Peyer's patch (tissue), 4 donors: ENCODE measurements around the gene PLOD1. TPM values are rescaled to one million over a fixed set of nuclear protein-coding genes. Genes with fewer than 3 reads are reported as not detected.

ENCODE experiments used
- DNase-seq, 3 donors: peaks; one replicate each; pipeline ENCODE4 v3.0.0-alpha.2; 2017 to 2019
- H3K27ac ChIP-seq, 4 donors: fragments of 200-600 bp; sonication (generic); one replicate each; pipeline ENCODE4 v1.5.1; 2016 to 2019
- H3K27me3 ChIP-seq, 2 donors: fragments of 200-600 bp; sonication (generic); one replicate each; pipeline ENCODE4 v1.5.1; 2019
- H3K36me3 ChIP-seq, 3 donors: fragments of 200-600 bp; sonication (generic); one replicate each; pipeline ENCODE4 v1.5.1; 2016 to 2019
- H3K4me1 ChIP-seq, 4 donors: fragments of 200-600 bp; sonication (generic); one replicate each; pipeline ENCODE4 v1.5.1; 2016 to 2019
- H3K4me3 ChIP-seq, 4 donors: fragments of 200-600 bp; sonication (generic); 1 replicate in 3 of 4; 2 replicates in 1 of 4; pipeline ENCODE4 v1.5.1; 2016 to 2019; ENCODE audit warnings: mild to moderate bottlenecking in 1 of 4
- H3K9me3 ChIP-seq, 4 donors: fragments of 200-600 bp; sonication (generic); one replicate each; pipeline ENCODE4 v1.5.1; 2016 to 2019; ENCODE audit warnings: mild to moderate bottlenecking in 1 of 4
- POLR2A ChIP-seq, 2 donors: fragments of 450-650 bp; IDR thresholded peaks; one replicate each; pipeline ENCODE4 v1.5.1; 2017; ENCODE audit warnings: antibody characterized with exemption in 2 of 2, mild to moderate bottlenecking in 2 of 2, moderate library complexity in 2 of 2
- total RNA-seq, 4 donors: library from RNA; depleted of rRNA; stranded (reverse); fragments of >200 nt; gene quantifications; one replicate each; pipeline ENCODE4 v1.1.0, GENCODE V29; 2016
- TF ChIP-seq, protein P1 (sequence below), 6 experiments: fragments of 450-650 bp in 4 of 6; fragments of 200-600 bp in 2 of 6; sonication (generic) in 1 of 6; IDR thresholded peaks; one replicate each; pipeline ENCODE4 v1.5.1; 2017 to 2019; ENCODE audit warnings: antibody characterized with exemption in 6 of 6, mild to moderate bottlenecking in 3 of 6, moderate library complexity in 1 of 6

PLOD1 gene
- total RNA-seq, 4 donors from 2014 or later = 23.9 to 75.2 (median 47.0) TPM

DNA sequence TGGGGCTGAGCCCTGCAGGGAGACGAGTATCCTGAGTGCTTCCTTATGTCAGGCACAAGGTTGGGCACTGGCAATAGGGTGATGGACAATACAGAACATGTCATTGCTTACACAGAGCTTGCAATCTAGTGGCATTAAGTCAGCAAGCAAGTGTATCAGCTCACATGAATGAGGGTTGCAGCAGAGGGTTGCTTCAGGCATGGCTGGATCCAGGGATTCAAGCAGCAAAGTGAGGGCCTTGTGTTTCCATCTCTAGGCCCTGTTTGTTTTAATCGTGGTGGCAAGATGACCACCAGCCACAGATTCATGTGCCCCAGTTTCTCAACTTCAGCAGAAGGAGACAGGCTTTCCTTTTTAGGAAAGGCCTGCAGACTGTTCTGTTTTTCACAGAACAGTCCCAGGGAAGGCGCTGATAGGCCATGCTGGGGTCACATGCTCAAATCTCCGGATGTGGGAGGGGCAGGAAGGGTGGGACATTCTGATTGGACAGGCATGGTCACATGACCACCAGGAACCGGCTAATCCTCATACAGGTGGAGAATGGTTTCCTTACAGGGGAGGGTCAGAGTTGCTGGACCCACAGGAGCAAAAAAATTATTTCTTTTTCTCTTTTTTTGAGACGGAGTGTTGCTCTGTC is 14.4 kb downstream of the PLOD1 start:
- H3K36me3 ChIP-seq = peaks cover 0 to 45% (median 0%) of the 10 kb centered on the region in 3 donors

DNA sequence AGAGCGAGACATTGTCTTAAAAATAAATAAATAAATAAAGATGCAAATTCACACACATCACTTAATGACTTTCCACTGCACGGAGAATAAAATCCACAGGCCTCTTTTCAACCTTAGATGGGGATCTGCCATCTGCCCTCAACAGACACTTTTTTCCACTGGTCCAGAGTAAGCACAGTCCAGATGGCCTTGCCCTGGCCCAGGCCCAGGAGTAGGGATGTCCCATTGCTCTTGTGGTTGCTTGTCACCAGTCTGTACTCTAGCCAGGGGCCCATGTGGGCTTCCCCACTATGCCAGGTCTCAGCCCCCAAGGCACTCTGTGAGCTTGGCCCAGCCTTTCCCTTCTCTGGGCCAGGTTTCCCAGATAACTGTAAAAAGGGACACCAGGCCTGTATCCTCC is 17.4 kb downstream of the PLOD1 start:
- TF ChIP-seq, protein P1, sequence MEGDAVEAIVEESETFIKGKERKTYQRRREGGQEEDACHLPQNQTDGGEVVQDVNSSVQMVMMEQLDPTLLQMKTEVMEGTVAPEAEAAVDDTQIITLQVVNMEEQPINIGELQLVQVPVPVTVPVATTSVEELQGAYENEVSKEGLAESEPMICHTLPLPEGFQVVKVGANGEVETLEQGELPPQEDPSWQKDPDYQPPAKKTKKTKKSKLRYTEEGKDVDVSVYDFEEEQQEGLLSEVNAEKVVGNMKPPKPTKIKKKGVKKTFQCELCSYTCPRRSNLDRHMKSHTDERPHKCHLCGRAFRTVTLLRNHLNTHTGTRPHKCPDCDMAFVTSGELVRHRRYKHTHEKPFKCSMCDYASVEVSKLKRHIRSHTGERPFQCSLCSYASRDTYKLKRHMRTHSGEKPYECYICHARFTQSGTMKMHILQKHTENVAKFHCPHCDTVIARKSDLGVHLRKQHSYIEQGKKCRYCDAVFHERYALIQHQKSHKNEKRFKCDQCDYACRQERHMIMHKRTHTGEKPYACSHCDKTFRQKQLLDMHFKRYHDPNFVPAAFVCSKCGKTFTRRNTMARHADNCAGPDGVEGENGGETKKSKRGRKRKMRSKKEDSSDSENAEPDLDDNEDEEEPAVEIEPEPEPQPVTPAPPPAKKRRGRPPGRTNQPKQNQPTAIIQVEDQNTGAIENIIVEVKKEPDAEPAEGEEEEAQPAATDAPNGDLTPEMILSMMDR (IDR thresholded peaks at IDR 0.05) = no peak
- TF ChIP-seq POLR2A (IDR thresholded peaks at IDR 0.05) = no peak
- Histone ChIP-seq H3K4me1 (no peaks in the 10 kb centered on the region), H3K36me3 (peaks cover 0 to 65% (median 0%) of the 10 kb centered on the region in 3 donors), H3K27me3 (no peaks in the 10 kb centered on the region), H3K27ac (no peak overlapping the region), H3K4me3 (no peak overlapping the region), H3K9me3 (no peaks in the 10 kb centered on the region)
- no peak for DNase-seq

More for the DNA sequence above, 14.4 kb downstream of the PLOD1 start:
- H3K4me3 ChIP-seq = no peak overlapping the region
- no peaks in the 10 kb centered on the region for H3K9me3 ChIP-seq
- H3K4me1 ChIP-seq = no peaks in the 10 kb centered on the region
- TF ChIP-seq POLR2A (IDR thresholded peaks at IDR 0.05) = no peak
- TF ChIP-seq, protein P1 (IDR thresholded peaks at IDR 0.05) = no peak
- DNase-seq = no peak
- no peaks in the 10 kb centered on the region for H3K27me3 ChIP-seq
- no peak overlapping the region for H3K27ac ChIP-seq

DNA sequence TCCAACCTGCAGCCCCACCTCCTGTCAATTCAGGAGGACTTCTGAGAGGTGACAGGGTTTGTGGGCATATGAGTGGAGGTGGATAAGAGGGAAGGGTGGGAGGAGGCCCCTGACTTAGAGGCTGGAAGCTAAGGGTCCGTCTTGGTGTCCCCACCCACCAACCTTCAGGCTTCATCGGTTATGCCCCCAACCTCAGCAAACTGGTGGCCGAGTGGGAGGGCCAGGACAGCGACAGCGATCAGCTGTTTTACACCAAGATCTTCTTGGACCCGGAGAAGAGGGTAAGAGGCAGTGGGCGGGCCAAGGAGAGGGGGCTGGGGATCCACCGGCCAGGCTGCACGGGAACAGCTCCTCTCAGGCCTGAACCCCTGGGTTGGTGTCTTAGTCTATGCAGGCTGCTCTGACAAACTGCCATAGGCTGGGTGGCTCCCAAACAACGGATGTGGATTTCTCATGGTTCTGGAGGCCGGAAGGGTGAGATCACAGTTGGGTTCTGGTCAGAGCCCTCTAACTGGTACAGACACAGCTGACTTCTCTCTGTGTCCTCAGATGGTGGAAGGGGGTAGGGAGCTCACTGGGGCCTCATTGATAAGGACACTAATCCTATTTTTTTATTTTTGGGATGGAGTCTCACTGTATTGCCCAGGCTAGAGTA is 18.1 kb downstream of the PLOD1 start:
- Histone ChIP-seq H3K27me3 (no peaks in the 10 kb centered on the region), H3K4me1 (no peaks in the 10 kb centered on the region), H3K27ac (no peak overlapping the region), H3K36me3 (peaks cover 0 to 71% (median 0%) of the 10 kb centered on the region in 3 donors), H3K9me3 (no peaks in the 10 kb centered on the region), H3K4me3 (no peak overlapping the region)
- no peak for DNase-seq
- TF ChIP-seq POLR2A (IDR thresholded peaks at IDR 0.05) = no peak
- TF ChIP-seq, protein P1 (IDR thresholded peaks at IDR 0.05) = no peak

DNA sequence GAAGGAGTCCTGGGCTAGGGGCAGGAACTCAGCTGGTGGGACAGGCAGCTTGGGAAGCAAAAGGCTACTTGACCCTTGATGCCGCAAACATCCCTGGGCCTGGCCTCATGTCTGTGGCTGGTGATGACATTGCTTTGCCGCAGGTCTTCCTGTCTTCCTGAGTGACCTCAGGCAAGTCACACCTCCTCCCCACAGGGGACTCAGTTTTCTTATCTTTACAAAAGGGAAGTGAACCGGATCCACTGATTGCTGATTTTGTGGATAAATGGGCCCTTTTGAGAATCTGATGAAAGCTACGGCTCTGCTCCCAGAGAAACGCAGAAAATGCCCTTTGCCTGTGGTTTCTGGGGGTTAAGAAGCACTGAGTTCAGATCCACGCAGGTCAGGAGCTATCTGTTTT is 20.7 kb downstream of the PLOD1 start:
- no peak for DNase-seq
- no peaks in the 10 kb centered on the region for H3K27me3 ChIP-seq
- TF ChIP-seq POLR2A (IDR thresholded peaks at IDR 0.05) = no peak
- TF ChIP-seq, protein P1 (IDR thresholded peaks at IDR 0.05) = no peak
- H3K4me1 ChIP-seq = no peaks in the 10 kb centered on the region
- H3K36me3 ChIP-seq = peaks cover 0 to 79% (median 0%) of the 10 kb centered on the region in 3 donors
- no peaks in the 10 kb centered on the region for H3K9me3 ChIP-seq
- no peak overlapping the region for H3K27ac ChIP-seq
- no peak overlapping the region for H3K4me3 ChIP-seq

DNA sequence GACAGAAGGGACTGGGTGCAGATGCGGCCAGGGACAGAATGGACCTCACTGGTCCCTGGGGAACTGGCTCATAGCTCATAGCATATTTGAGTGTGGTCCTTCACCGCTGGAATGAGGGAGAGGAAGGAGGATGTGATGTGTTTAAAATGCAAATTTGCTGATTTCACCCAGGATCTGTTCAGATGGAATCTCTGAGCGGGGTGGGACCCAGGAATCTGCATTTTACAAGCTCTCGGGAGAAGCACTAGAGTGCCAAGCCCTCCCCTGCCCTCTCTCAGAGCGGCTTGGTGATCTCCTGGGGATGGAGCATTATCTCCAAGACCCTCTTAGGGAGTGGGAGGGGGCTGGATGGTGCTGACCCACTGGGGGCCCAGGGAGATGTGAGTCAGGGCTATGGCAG is 22.9 kb downstream of the PLOD1 start:
- no peak overlapping the region for H3K27ac ChIP-seq
- no peak overlapping the region for H3K4me3 ChIP-seq
- TF ChIP-seq, protein P1 (IDR thresholded peaks at IDR 0.05) = no peak
- TF ChIP-seq POLR2A (IDR thresholded peaks at IDR 0.05) = no peak
- H3K9me3 ChIP-seq = no peaks in the 10 kb centered on the region
- peaks cover 0 to 7% (median 0%) of the 10 kb centered on the region in 4 donors for H3K4me1 ChIP-seq
- H3K27me3 ChIP-seq = no peaks in the 10 kb centered on the region
- peaks cover 0 to 60% (median 0%) of the 10 kb centered on the region in 3 donors for H3K36me3 ChIP-seq
- no peak for DNase-seq
